ENCODE measurements around the gene AIDA.

Gene AIDA

DNA sequence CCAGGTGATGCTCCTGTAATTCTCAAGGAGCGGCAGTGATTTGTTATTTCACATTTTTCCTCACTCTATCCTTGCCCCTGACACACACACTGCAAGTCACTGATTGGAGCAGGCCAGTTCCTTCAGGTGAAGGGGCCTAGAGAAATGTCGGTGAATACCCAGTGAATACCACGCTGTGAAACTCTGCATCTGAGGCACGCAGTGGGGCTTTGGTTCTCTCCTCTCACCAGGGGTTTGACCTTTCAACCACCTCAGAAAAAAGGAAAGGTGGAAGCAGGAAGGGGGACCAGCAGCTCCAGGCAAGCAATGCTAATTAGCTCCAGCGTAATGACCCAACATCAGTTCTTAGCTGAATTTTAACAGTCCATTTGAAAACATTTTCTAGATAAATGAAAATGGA lies 24.2 kb upstream of the AIDA start:
- no peaks in the 10 kb centered on the region for H3K9me3 Mint-ChIP-seq
- H3K27ac Mint-ChIP-seq: no peak overlapping the region
- CTCF ChIA-PET: interaction anchor here (0.7 kb wide), 1 partner anchor 11 kb away, joined by 4 read pairs; no protein-coding TSS in a partner anchor
- peaks cover 20% of the 10 kb centered on the region for H3K36me3 Mint-ChIP-seq
- H3K27me3 Mint-ChIP-seq: no peaks in the 10 kb centered on the region
- H3K4me1 Mint-ChIP-seq: peaks cover 16% of the 10 kb centered on the region
- no peak overlapping the region for H3K4me3 Mint-ChIP-seq
- DNase-seq: no peak

DNA sequence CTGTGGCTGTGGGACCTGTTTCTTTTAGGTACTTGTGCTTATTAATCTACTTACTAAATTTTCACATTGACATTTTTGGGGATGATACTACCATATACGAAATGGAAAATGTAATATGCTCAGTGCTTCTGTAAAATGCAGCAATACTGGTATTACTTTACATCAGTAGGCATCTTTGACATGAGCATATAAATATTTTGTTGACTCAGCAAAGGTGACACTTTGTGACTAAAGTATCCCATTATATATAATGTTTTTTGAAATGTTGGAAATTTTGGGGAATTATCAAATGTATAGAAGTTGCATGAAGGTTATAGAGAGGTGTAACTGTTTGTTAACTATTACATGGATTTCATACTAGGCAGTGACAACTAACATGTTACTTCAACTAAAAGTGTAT lies 22.4 kb upstream of the AIDA start:
- DNase-seq: no peak
- CTCF ChIA-PET: no interaction called here
- Mint-ChIP-seq H3K4me1 (peaks cover 25% of the 10 kb centered on the region), H3K9me3 (no peaks in the 10 kb centered on the region), H3K36me3 (peaks cover 30% of the 10 kb centered on the region), H3K27ac (no peak overlapping the region), H3K4me3 (no peak overlapping the region), H3K27me3 (no peaks in the 10 kb centered on the region)

DNA sequence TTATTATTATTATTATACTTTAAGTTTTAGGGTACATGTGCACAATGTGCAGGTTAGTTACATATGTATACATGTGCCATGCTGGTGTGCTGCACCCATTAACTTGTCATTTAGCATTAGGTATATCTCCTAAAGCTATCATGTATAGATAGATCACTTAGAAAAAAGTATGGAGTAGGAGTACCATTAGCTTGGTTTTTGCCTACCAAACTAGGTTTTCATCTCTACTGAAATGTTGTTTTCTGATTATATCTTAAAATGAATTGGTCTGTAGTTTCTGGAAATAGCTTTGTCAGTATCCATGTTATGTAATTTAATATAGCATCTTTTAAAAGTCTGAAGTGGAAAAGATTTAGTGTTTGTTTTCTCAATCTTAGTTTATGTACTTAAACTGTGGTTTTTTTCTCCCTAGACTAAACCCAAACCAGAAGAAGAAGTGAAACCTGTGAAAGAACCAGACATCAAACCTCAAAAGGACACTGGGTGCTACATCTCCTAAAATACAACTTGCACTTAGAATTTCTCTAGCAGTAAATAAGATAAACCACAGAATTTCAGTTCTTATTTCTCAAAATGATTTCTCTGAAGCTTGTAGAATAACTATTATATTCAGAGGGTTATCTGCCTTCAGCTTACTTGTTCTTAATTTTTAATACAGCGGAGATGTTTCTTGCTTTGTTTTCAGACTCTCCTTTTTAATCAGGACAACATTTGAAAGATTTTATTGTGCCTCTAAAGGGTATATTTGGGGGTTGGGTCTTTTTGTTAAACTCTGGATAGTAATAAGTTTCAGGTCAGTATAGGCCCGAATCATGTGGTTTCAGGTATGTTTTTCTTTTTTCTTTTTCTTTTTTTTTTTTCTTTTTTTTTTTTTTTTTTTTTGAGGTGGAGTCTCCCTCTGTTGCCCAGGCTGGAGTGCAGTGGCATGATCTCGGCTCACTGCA lies 20.2 kb upstream of the AIDA start:
- CTCF ChIA-PET: interaction anchor here (1.2 kb wide), 1 partner anchor 79 kb away, joined by 4 read pairs; no protein-coding TSS in a partner anchor
- no peak for DNase-seq
- Mint-ChIP-seq H3K27me3 (no peaks in the 10 kb centered on the region), H3K36me3 (peaks cover 48% of the 10 kb centered on the region), H3K4me3 (no peak overlapping the region), H3K27ac (peak overlapping the region; percentile 82), H3K9me3 (no peaks in the 10 kb centered on the region), H3K4me1 (peaks cover 28% of the 10 kb centered on the region)

DNA sequence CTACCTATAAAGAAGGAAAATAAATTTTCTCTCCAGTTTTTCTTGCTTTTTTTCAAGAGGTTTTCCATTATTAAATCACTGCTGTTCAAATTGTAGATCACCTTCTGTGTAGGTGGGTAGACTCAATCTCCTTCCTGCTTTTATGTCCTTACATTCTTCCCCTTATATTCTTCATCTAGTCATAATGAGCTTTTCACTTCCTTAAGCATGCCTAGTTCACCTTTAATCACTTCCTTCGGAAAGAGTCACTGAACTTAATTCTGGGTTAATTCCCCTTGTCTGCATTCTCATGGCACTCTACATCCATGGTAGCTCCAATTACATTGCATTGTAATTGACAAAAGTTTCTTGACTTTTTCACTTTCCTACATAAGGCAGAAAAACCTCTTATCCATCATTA lies 18.6 kb upstream of the AIDA start:
- CTCF ChIA-PET: interaction anchor here (1.1 kb wide), 1 partner anchor 8 kb away, joined by 3 read pairs; no protein-coding TSS in a partner anchor
- Mint-ChIP-seq H3K27ac (no peak overlapping the region), H3K4me3 (no peak overlapping the region), H3K9me3 (no peaks in the 10 kb centered on the region), H3K4me1 (peaks cover 28% of the 10 kb centered on the region), H3K27me3 (no peaks in the 10 kb centered on the region), H3K36me3 (peaks cover 50% of the 10 kb centered on the region)
- no peak for DNase-seq

DNA sequence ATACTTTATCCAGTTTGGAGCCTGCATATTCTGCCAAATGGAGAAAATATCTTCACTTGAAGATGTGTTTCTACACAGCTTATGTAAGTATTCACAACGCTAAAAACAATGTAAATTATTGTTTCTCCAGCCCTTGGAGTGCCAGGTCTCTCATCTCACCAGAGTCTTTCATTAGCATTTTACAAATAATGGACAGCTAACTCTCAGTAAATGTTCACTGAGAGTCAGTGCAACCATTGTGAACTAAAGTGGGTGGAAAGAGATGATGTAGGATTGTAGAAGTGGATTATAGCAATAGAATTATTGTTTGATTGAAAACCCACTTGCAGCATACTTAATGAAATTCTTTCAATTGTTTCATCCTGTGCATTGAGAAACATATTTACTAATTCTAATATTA lies 16.5 kb upstream of the AIDA start:
- Mint-ChIP-seq H3K4me1 (peaks cover 28% of the 10 kb centered on the region), H3K27me3 (no peaks in the 10 kb centered on the region), H3K4me3 (no peak overlapping the region), H3K9me3 (no peaks in the 10 kb centered on the region), H3K36me3 (peaks cover 58% of the 10 kb centered on the region), H3K27ac (no peak overlapping the region)
- CTCF ChIA-PET: no interaction called here
- no peak for DNase-seq

DNA sequence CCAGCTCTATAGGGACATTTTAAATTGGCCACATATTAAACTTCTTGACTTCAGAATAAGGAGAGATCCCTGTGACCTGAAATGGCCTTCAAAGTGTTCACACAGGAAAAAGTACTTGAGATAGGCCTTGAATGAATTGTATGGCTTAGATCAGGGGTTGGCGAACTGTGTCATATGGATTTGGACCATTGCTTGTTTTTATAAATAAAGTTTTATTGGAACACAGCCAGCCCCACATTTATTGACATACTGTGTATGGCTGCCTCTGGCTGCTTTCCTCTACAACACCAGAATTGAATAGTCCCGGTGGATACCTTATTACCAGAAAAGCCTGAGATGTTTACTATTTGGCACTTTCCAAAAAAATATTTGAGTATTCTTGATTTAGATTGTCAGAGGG lies 4.1 kb upstream of the AIDA start:
- CTCF ChIA-PET: no interaction called here
- H3K4me3 Mint-ChIP-seq: no peak overlapping the region
- H3K36me3 Mint-ChIP-seq: peaks cover 51% of the 10 kb centered on the region
- H3K9me3 Mint-ChIP-seq: no peaks in the 10 kb centered on the region
- no peak overlapping the region for H3K27ac Mint-ChIP-seq
- no peaks in the 10 kb centered on the region for H3K27me3 Mint-ChIP-seq
- no peak for DNase-seq
- peaks cover 29% of the 10 kb centered on the region for H3K4me1 Mint-ChIP-seq

DNA sequence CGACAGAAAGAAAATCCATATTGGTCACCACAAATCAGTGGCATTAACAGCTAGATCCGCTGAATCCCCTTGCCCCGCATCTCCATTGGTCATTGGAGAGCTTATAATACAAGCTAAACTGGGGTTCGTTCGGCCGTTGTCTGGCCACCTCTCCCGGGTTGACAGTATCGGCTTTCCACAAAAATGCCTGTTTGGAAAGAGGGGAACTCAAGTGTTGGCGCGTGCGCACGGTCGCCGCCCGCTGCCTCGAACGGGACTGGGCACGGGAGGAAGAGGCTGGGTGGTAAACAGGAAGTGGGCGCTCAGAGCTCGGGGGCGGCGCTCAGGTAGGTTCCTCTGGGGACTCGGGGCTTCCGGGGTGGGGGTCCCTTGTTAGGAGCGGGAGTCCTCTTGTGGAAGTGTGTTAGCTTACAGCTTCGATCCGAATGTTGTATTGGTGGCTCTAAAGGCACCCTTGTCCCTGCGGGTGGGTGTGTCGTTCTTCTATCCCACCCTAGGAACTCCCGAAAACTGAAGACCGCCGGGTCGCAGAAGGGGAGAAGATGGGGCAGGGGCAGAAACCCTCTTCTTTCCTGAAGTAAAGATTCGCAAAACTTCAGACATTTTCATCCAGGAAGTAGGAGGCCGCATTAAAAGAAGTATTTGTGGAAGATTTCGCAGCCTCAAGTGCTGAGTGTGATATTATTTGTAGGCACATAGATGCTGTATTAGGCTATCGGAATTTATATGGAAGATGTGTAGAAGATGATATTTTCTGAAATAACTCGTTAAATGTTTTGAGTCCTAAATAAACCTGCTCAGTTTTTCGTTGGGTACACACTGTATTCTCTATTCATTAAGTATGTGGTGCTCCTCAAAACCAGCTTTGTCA lies 1.0 kb upstream of the AIDA start:
- peak overlapping the region; percentile 97 for H3K4me3 Mint-ChIP-seq
- peak; percentile 94 for DNase-seq
- peaks cover 54% of the 10 kb centered on the region for H3K4me1 Mint-ChIP-seq
- H3K9me3 Mint-ChIP-seq: no peaks in the 10 kb centered on the region
- CTCF ChIA-PET: interaction anchor here (0.7 to 1.5 kb wide), 3 partner anchors 59 to 248 kb away, joined by 3 to 4 read pairs (median 3); no protein-coding TSS in a partner anchor
- H3K27ac Mint-ChIP-seq: peak overlapping the region; percentile 99
- peaks cover 54% of the 10 kb centered on the region for H3K36me3 Mint-ChIP-seq
- no peaks in the 10 kb centered on the region for H3K27me3 Mint-ChIP-seq

DNA sequence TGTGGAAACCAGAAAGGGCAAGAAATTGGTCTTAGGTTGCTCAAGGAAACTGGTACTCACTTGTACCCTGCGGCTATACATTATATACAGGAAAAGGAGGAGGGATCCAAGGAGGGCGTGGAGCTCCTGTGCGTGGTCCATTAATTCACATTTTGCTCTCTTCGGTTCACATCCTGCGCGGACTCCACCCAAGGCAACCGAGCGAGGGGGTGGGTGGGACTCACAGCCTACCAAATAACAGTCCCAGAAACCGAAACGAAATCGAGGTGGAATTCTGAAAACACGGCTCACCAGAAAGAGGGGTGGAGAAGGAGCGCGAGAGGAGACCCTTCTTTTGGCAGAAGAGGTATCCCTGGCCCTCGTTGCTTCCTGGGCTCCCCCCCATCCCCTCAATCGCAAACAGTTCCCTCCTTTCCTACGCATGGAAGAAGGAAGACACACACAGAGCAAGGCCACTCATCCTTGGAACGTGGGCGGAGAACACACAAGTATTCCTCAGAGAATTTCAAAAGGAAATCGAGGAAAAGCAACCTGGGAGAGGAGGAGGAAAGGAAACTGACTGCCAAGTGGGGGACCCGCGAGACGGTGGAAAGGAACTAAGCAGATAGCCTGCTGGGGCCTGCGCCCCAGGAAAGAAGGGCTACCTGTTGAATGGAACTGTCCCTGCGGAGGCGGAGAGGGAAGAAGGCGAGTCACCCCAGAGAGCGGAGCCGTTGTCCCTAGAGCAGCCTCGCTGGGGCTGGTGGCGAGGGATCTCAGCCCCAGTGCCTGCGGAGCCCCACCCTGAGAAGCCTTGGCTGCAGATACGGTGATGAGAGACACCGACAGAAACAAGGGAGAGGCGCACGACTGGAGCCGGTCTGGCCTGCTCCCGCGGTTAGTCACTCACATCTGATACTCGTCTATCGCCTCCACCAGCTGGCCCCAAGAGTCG lies 705 bp downstream of the AIDA start:
- H3K27ac Mint-ChIP-seq: peak overlapping the region; percentile 99
- DNase-seq: peak; percentile 84
- CTCF ChIA-PET: interaction anchor here (0.6 to 1.5 kb wide), 2 partner anchors 11 to 54 kb away, joined by 4 to 5 read pairs; no protein-coding TSS in a partner anchor
- peaks cover 54% of the 10 kb centered on the region for H3K4me1 Mint-ChIP-seq
- no peaks in the 10 kb centered on the region for H3K9me3 Mint-ChIP-seq
- H3K27me3 Mint-ChIP-seq: no peaks in the 10 kb centered on the region
- H3K36me3 Mint-ChIP-seq: peaks cover 52% of the 10 kb centered on the region
- peak overlapping the region; percentile 97 for H3K4me3 Mint-ChIP-seq

DNA sequence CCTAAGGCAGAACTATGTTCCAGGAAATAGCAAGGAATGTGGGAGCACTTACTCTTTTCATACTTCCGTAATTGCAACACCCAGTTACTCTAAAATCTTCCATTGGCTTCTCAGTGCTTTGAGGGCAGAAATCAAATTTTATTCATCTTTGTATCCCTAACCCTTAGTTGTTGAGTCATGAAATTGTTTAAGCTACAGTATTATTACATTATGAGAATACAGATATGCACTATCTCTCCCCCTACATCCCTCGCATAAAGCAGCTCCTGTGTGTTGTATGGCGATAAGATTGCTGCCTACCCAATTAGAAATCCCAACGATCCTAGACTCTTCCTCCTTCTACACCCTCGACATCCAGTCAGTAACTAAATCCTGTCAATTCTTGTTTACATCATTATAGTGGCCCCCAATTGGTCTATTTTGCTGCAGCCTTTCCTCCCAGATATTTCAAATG lies 2.6 kb downstream of the AIDA start:
- Mint-ChIP-seq H3K9me3 (no peaks in the 10 kb centered on the region), H3K27ac (no peak overlapping the region), H3K27me3 (no peaks in the 10 kb centered on the region), H3K4me3 (peak overlapping the region; percentile 97), H3K4me1 (peaks cover 59% of the 10 kb centered on the region), H3K36me3 (peaks cover 59% of the 10 kb centered on the region)
- CTCF ChIA-PET: no interaction called here
- DNase-seq: no peak

DNA sequence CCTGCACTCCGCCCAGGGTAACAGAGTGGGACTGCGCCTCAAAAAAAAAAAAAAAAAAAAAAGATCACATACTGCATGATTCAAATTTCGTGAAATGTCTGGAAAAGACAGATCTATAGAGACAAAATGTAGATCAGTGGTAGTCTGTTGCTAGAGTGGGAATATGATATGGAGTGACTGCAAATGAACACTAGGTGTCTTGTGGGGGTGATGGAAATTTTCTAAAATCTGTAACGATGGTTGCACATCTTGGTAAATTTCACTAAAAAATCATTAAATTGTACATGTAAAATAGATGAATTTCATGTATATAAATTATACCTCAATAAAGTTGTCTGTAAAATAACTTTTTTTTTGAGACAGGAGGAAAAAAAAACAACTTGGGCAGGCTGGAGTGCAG lies 5.5 kb downstream of the AIDA start:
- Mint-ChIP-seq H3K36me3 (peaks cover 69% of the 10 kb centered on the region), H3K27ac (no peak overlapping the region), H3K4me3 (no peak overlapping the region), H3K9me3 (no peaks in the 10 kb centered on the region), H3K27me3 (no peaks in the 10 kb centered on the region), H3K4me1 (peaks cover 60% of the 10 kb centered on the region)
- DNase-seq: no peak
- CTCF ChIA-PET: no interaction called here

DNA sequence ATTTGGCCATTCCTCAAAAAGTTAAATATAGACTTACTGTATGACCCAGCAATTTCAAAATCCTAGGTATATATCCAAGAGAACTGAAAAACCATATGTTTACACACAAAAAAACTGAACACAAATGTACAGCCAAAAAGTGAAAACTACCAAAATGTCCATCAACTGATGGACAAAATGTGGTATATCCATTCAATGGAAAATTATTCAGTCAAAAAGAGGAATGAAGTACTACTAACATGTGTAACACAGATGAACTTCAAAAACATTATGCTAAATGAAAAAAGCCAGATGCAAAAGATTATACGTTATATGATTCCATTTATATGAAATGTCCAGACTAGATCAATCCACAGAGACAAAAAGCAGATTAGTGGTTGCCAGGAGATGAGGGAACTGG lies 8.0 kb downstream of the AIDA start:
- Mint-ChIP-seq H3K36me3 (peaks cover 60% of the 10 kb centered on the region), H3K27me3 (no peaks in the 10 kb centered on the region), H3K27ac (no peak overlapping the region), H3K9me3 (no peaks in the 10 kb centered on the region), H3K4me3 (no peak overlapping the region), H3K4me1 (peaks cover 41% of the 10 kb centered on the region)
- no peak for DNase-seq
- CTCF ChIA-PET: no interaction called here

DNA sequence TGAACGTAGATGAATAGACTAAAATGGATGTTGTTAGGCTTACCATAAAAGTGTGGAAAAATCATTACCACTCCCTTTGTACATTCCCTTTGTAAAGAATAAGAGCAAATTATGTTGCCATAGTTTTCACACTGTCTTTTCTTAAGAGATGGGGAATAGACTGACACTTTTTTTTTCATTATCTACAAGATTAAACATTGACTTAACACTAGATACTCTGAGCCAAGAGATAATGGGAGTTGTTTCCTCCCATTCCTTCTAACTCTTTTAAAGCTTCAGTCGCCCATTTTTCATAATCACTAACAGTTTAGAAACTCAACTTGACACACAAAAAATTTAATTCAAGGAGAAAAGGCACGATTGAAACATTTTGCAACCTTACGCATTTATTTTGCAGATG lies 10.1 kb downstream of the AIDA start:
- no peaks in the 10 kb centered on the region for H3K27me3 Mint-ChIP-seq
- H3K36me3 Mint-ChIP-seq: peaks cover 50% of the 10 kb centered on the region
- H3K4me3 Mint-ChIP-seq: no peak overlapping the region
- CTCF ChIA-PET: no interaction called here
- no peak overlapping the region for H3K27ac Mint-ChIP-seq
- no peaks in the 10 kb centered on the region for H3K9me3 Mint-ChIP-seq
- H3K4me1 Mint-ChIP-seq: peaks cover 25% of the 10 kb centered on the region
- no peak for DNase-seq

DNA sequence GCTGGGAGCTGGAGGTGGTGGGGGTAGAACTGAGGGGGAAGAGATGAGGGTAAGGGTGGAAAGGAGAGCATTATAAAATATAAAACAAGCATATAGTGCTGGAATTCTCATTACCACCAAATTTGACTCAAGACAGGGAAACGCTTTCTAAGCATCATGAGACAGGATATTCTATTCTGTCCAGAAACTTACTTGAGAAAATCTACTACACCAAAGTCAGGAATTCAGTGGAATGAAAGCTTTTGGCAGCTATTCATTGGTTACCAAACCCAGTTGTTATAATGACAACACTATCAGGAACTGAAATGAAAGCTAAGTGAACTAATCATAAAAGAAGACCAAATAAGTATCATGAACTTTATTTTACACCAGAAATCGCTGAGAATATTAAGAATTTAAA lies 14.5 kb downstream of the AIDA start:
- Mint-ChIP-seq H3K36me3 (peaks cover 30% of the 10 kb centered on the region), H3K4me3 (no peak overlapping the region), H3K27me3 (no peaks in the 10 kb centered on the region), H3K4me1 (peaks cover 3% of the 10 kb centered on the region), H3K9me3 (no peaks in the 10 kb centered on the region), H3K27ac (no peak overlapping the region)
- no peak for DNase-seq
- CTCF ChIA-PET: interaction anchor here (0.6 kb wide), 1 partner anchor 75 kb away, joined by 3 read pairs; no protein-coding TSS in a partner anchor

All from activated naive CD4-positive, alpha-beta T cell treated with anti-CD3 and anti-CD28 coated beads, Interleukin-2, amount 10 ng/mL, durations not matched to agents 7 days and 5 days (primary cell).